ENCODE measurements around the gene COL13A1.

GRCh38 chr10:69919250-69919649, 117.5 kb downstream of the COL13A1 start:
- TF ChIP-seq CTCF (IDR thresholded peaks at IDR 0.05) (no peak), POLR2AphosphoS5 (IDR thresholded peaks at IDR 0.05) (no peak), POLR2A (IDR thresholded peaks at IDR 0.05) (no peak), EP300 (IDR thresholded peaks at IDR 0.05) (no peak)

Measured in suprapubic skin (tissue), 4 donors.